Tibial artery (tissue), 4 donors: Measurements from ENCODE around the gene NME3.

Source experiments
- DNase-seq, 2 donors: peaks; one replicate each; pipeline ENCODE4 v3.0.0-alpha.2; 2019
- H3K27ac ChIP-seq, 2 donors: fragments of 200-600 bp; sonication (generic) in 1 of 2; 1 replicate in 1 of 2; 2 replicates in 1 of 2; pipeline ENCODE4 v1.5.1; 2018 to 2019; ENCODE audit warnings: mild to moderate bottlenecking in 1 of 2
- H3K27me3 ChIP-seq, 2 donors: fragments of 200-600 bp; sonication (generic) in 1 of 2; one replicate each; pipeline versions ENCODE4 v1.5.1 to v1.6.0; 2016 to 2019
- H3K36me3 ChIP-seq, 3 donors: fragments of 200-600 bp; sonication (generic) in 2 of 3; one replicate each; pipeline ENCODE4 v1.5.1; 2016 to 2019; ENCODE audit warnings: mild to moderate bottlenecking in 2 of 3
- H3K4me1 ChIP-seq, 4 donors: fragments of 200-600 bp; sonication (generic) in 2 of 4; 1 replicate in 3 of 4; 2 replicates in 1 of 4; pipeline ENCODE4 v1.5.1; 2016 to 2019
- H3K4me3 ChIP-seq, 2 donors: fragments of 200-600 bp; sonication (generic) in 1 of 2; 1 replicate in 1 of 2; 2 replicates in 1 of 2; pipeline ENCODE4 v1.5.1; 2018 to 2019; ENCODE audit warnings: mild to moderate bottlenecking in 2 of 2
- H3K9me3 ChIP-seq, 3 donors: fragments of 200-600 bp; sonication (generic) in 1 of 3; one replicate each; pipeline ENCODE4 v1.5.1; 2016 to 2019
- intact Hi-C: fragments of 100-400 bp; cut with DNase I; formaldehyde crosslinking; loops from one replicate; pipeline ENCODE4 v1.15.0; 2023; ENCODE audit warnings: low total_unique reads
- TF ChIP-seq, protein P1 (sequence below), 2 experiments: fragments of 200-600 bp in 1 of 2; fragments of 450-650 bp in 1 of 2; IDR thresholded peaks; one replicate each; pipeline ENCODE4 v1.5.1; 2017 to 2019; ENCODE audit warnings: antibody characterized with exemption in 2 of 2, mild to moderate bottlenecking in 1 of 2, moderate library complexity in 1 of 2

The NME3 gene

DNA sequence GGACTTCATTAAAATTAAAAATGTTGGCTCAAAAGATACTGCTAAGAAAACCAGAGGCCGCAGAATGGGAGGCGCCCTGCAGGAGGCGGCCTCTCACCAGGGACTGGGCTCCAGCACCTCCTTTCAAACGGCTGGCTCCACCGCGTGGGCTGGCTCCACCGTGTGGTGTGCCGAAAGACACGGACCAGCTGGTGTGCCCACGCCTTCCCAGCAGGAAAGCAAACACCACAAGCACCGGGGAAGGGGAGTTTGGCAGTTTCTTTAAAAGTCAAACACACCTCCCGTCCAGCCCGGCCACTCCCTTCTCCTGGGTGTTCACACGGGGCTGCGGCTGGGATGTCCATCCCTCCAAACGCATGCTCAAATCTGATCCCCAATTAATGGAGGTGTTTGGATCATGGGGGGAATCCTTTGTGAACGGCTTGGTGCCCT lies 41.4 kb upstream of the NME3 start:
- Histone ChIP-seq H3K4me3 (no peak overlapping the region), H3K36me3 (peaks cover 47 to 77% (median 69%) of the 10 kb centered on the region in 3 donors), H3K27ac (no peak overlapping the region), H3K9me3 (no peaks in the 10 kb centered on the region), H3K27me3 (no peaks in the 10 kb centered on the region), H3K4me1 (no peaks in the 10 kb centered on the region)
- intact Hi-C loops, result no loop called here
- TF ChIP-seq, protein P1, sequence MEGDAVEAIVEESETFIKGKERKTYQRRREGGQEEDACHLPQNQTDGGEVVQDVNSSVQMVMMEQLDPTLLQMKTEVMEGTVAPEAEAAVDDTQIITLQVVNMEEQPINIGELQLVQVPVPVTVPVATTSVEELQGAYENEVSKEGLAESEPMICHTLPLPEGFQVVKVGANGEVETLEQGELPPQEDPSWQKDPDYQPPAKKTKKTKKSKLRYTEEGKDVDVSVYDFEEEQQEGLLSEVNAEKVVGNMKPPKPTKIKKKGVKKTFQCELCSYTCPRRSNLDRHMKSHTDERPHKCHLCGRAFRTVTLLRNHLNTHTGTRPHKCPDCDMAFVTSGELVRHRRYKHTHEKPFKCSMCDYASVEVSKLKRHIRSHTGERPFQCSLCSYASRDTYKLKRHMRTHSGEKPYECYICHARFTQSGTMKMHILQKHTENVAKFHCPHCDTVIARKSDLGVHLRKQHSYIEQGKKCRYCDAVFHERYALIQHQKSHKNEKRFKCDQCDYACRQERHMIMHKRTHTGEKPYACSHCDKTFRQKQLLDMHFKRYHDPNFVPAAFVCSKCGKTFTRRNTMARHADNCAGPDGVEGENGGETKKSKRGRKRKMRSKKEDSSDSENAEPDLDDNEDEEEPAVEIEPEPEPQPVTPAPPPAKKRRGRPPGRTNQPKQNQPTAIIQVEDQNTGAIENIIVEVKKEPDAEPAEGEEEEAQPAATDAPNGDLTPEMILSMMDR (IDR thresholded peaks at IDR 0.05), result no peak
- no peak for DNase-seq

DNA sequence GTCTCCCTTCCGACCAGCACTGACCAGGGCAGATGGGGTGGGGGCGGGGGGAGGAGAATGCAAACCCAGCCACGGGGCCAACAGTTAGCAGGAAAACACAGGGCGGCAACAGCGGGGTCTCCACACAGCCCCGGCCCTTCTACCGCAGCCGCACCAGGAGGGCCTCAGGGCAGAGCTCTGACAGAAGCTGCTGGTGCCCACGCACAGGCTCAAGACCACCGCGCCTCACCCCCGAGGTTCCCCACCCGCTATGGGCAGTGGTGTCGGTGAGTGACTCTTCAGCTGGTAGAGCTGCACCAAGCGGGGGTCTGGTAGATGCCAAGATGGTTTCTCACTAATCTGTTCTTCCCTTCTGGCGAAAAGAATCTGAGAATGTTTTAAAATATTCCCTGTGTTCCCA lies 39.2 kb upstream of the NME3 start:
- intact Hi-C loops, result no loop called here
- H3K9me3 ChIP-seq, result no peaks in the 10 kb centered on the region
- no peak overlapping the region for H3K27ac ChIP-seq
- H3K4me1 ChIP-seq, result no peaks in the 10 kb centered on the region
- DNase-seq, result no peak
- H3K4me3 ChIP-seq, result no peak overlapping the region
- TF ChIP-seq, protein P1 (IDR thresholded peaks at IDR 0.05), result no peak
- no peaks in the 10 kb centered on the region for H3K27me3 ChIP-seq
- peaks cover 35 to 76% (median 67%) of the 10 kb centered on the region in 3 donors for H3K36me3 ChIP-seq

DNA sequence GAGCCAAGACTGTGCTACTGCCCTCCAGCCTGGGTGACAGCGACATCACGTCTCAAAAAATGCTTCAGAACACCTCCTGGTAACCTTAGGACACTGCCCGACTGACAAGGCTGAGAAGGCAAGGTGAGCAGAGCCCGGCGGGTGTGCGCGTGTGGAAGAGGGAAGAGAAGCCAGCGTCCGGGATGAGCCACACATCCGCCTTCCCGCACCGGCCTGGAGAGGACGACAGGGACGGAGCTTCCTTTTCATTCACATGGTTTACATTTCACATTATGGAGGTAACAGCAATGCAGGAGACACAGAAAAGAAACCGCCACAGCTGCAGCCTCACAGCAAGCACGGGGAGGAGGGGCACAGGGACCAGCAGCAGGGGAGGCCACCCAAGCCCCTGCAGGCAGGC lies 38.8 kb upstream of the NME3 start:
- no peaks in the 10 kb centered on the region for H3K4me1 ChIP-seq
- DNase-seq, result no peak
- intact Hi-C loops, result no loop called here
- H3K27ac ChIP-seq, result no peak overlapping the region
- H3K9me3 ChIP-seq, result no peaks in the 10 kb centered on the region
- TF ChIP-seq, protein P1 (IDR thresholded peaks at IDR 0.05), result no peak
- H3K4me3 ChIP-seq, result no peak overlapping the region
- H3K36me3 ChIP-seq, result peaks cover 35 to 76% (median 62%) of the 10 kb centered on the region in 3 donors
- no peaks in the 10 kb centered on the region for H3K27me3 ChIP-seq

DNA sequence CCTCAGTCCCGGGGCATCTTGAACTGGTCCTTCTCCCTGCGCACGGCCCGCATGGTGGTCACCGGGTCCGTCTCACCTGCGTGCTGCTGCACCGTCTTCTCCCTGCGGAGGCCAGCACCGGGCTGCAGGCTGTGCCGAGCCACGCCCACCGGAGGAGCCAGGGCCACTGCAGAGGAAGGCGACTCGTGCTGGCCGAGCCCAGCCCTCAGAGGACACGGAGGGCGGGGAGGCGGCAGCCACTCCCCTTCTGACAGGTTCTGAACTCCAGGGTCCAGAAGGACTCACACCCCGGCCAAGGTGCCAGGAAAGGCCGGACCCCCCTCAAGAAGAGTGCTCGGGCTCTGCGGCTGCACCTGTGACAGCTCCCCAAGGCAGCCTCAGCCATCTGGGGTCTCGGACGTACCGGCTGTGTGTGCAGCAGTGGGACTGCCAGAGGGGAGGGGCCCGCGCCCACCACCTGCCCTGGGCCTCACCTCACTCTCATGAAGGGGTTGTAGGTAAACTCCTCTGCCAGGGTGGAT lies 38.0 kb upstream of the NME3 start:
- no peak overlapping the region for H3K27ac ChIP-seq
- H3K4me3 ChIP-seq, result no peak overlapping the region
- no peaks in the 10 kb centered on the region for H3K9me3 ChIP-seq
- intact Hi-C loops, result no loop called here
- H3K27me3 ChIP-seq, result no peaks in the 10 kb centered on the region
- no peaks in the 10 kb centered on the region for H3K4me1 ChIP-seq
- DNase-seq, result no peak
- TF ChIP-seq, protein P1 (IDR thresholded peaks at IDR 0.05), result no peak
- peaks cover 35 to 72% (median 60%) of the 10 kb centered on the region in 3 donors for H3K36me3 ChIP-seq

DNA sequence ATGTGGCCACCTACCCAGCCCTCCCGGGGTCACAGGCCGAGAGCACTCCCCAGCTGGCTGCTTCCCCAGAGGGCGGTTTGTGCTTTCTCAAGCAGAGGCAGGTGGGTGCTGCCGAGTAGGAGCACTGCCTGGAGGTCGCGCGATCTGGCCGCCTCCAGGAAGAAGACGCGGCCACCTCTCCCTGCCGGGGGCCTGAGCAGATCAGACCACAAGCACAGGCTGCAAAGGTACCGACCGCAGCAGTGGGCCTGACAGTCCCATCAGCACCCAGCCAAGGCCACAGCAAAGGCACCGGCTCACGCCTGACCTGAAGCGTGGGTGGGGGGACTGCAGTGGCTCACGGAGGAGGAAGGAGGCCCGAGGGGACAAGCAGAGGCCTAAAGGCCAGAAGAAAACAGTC lies 37.3 kb upstream of the NME3 start:
- no peak overlapping the region for H3K27ac ChIP-seq
- TF ChIP-seq, protein P1 (IDR thresholded peaks at IDR 0.05), result no peak
- intact Hi-C loops, result no loop called here
- H3K4me3 ChIP-seq, result no peak overlapping the region
- H3K36me3 ChIP-seq, result peaks cover 35 to 66% (median 54%) of the 10 kb centered on the region in 3 donors
- no peaks in the 10 kb centered on the region for H3K27me3 ChIP-seq
- no peaks in the 10 kb centered on the region for H3K9me3 ChIP-seq
- DNase-seq, result no peak
- no peaks in the 10 kb centered on the region for H3K4me1 ChIP-seq

DNA sequence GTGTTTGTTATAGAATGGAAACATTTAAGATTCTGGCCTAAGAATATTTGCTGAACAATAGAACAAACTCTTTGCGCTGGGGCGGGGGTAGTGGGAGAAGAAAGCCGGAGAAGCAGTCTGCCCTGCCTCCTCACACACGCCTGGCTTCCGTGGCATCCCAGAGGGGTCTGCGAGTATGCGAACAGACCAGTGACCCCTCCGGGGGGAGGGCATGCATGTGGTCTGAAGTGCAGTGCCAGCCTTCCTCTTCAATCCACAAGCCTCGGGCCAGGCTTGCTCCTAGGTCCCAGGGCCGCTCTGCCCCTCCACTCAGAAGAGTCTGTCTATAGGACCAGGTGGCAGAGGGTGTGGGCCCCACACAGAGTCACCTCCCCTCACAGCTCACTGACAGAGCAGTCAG lies 36.3 kb upstream of the NME3 start:
- Histone ChIP-seq H3K4me1 (no peaks in the 10 kb centered on the region), H3K36me3 (peaks cover 35 to 56% (median 52%) of the 10 kb centered on the region in 3 donors), H3K4me3 (no peak overlapping the region), H3K27me3 (no peaks in the 10 kb centered on the region), H3K9me3 (no peaks in the 10 kb centered on the region), H3K27ac (no peak overlapping the region)
- TF ChIP-seq, protein P1 (IDR thresholded peaks at IDR 0.05), result no peak
- DNase-seq, result no peak
- intact Hi-C loops, result no loop called here
